Measurements from ENCODE around the gene MRPS18B.
A peak's percentile ranks its signal among the peaks of the same experiment; 100 is the strongest.
"Not testable (repeated sequence)": the region's sequence is repeated elsewhere in the genome, so short reads cannot be mapped to it uniquely, and the experiment has no call there.

The MRPS18B gene

DNA sequence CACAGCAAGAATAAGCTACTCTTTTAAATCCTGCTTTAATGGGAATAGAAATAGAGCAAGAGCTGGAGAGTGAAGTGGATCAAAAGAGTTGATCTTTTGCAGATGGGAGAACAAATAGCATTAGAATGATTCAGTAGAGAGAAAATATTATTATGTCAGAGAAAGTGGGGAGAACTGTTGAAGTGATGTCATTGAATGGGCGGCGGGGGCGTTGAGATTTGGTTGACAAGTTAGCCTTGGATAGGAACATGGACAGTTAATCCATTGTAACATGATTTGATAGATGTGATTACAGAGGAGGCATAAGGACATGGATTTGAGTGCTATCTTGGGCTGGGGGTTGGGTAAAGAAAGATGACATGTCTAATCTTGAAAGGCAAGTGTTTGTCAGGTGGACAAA is 18.2 kb downstream of the MRPS18B start:
- no peak for DNase-seq (ENCODE audit: low read depth in 2 of 3, low spot score in 1 of 3)

DNA sequence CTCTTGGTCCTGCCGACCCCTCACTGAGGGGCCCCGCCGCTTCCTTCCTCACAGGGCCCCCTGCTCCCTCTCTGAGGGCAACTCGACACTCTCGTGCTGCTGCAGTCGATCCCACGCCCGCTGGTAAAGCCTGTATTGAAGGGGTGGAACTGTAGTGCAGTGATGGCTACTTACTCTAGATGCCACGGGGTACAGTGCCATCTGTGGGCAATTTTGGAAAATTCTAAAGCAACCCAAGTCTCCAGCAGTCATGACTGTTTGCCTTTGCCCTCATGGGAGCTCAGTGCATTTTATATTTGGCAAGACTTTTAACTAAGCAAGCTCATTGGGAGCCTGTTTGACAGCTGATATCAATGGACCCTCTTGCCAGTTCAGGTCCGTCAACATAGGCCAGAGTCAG is 22.8 kb downstream of the MRPS18B start:
- DNase-seq (ENCODE audit: low read depth in 2 of 3, low spot score in 1 of 3) = no peak

- DNase-seq (ENCODE audit: low read depth in 2 of 3, low spot score in 1 of 3) = no peak
Measured at GRCh38 chr6:30641048-30641447, 23.4 kb downstream of the MRPS18B start.

DNA sequence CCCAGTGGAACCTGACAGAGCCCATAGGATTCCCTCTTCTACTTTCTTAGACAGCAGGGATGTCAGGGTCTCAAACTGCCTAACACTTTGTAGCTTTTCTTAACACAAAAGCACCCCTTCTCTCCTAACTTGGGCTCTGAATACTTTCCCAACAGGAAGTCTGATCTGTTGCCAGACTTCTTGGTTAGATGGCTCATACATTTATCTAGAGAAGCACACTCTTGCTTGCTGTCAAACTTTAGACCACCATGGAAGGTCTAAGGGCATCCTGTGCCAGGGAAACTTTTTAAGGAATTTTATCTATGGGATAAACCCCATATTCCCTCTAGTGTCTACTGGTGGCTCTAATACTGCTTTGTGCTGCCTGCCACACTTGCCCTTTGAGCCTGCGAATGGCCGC is 26.0 kb downstream of the MRPS18B start:
- DNase-seq (ENCODE audit: low read depth in 2 of 3, low spot score in 1 of 3) = no peak

DNA sequence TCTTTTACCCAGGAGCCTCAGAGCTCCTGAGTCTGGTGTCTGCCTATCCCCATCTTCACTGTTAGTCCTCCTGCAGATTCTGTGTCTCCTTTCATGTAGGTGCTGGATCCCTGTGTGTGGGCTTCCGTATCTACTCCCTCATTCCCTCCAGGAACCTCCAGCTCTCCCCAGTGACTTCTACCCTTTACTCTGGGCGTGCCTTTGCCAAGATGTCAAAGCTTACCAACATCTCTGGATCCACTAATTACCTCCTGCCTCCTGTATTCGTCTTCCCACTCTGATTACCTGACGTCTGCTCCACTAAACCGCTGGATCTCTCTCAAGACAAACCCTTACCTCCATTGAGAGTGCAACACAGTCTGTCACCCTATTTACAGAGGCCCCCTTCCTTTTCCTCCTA is 27.1 kb downstream of the MRPS18B start:
- no peak for DNase-seq (ENCODE audit: low read depth in 2 of 3, low spot score in 1 of 3)

DNA sequence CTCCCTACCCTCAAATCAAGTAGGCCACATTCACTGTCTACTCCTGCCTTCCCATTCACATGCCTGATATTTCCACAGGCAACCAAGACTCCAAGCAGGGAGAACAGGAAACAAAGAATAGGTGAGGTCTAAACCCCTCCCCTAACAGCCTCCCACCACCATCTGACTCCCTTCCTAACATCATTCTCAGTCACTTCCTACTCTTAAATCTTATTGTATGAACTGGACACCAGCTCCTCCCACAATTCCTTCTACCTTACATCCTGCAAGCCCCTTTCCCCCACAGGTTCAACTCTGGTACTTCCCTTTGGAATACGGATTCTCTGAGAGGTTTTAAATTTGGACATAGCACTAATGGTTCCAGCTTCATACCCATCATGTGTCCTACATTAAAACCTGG is 28.3 kb downstream of the MRPS18B start:
- DNase-seq (ENCODE audit: low read depth in 2 of 3, low spot score in 1 of 3) = no peak

DNA sequence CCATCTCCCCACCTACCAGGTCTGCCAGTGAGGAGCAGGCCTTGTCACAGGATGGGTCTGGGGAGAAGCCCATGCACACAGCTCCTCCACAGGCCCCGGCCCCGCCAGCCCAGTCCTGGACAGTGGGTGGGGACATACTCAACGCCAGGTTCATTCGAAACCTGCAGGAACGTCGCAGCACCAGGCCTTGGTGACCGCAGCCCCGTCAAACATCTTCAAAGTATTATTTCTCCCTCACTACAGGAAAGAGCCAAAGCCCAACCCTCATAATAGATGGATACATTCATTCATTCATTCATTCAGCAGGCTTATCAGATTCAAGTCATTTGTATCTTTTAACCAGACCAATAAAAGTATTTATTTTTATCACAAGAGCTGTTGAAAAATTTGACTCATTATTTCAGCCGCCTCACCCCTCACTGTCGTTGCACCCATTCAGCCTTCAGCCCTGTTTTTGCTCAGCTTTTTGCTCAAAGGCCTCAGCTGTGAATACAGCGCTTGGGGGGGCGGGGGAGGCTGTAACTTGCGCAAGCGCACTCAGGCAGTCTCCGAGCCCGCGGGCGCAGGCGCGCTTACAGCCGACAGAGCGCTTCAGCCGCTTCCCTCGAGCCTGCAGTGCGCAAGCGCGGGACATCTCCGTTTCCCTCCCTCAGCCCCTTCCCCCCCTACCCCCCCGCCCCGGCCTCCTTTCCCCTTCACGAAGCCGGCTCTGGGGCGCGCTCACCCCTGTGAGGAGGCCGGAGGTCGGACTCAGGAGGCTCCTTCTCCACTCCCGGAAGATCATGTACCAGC is 29.0 kb downstream of the MRPS18B start, which contains the start of gene C6orf136:
TSS of gene C6orf136 (plus strand) at position 684 of the 792 bp plus-strand sequence. CDS start at position 783, 99 bp downstream.
- DNase-seq (ENCODE audit: low read depth in 2 of 3, low spot score in 1 of 3) = peak; percentile 83 to 91 (median 89)

GRCh38 chr6:30647242-30648116 is 29.8 kb downstream of the MRPS18B start:
- peak; percentile 59 to 76 (median 70) for DNase-seq (ENCODE audit: low read depth in 2 of 3, low spot score in 1 of 3)

DNA sequence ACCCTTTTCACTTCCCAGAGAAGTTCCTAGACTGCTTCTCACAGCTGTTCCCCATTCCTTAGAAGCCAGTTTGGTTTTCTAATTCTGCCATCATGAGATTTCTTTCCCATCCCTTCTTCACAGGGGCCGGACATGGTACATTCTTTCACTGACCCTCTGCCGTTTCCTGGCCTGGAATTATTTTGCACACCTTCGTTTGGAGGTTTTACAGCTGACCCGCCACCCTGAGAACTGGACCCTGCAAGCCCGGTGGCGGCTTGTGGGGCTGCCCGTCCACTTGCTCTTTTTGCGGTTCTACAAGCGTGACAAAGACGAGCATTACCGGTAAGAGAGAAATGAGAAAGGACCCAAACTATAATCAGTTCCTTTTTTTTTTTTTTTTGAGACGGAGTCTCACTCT is 33.5 kb downstream of the MRPS18B start:
- no peak for DNase-seq (ENCODE audit: low read depth in 2 of 3, low spot score in 1 of 3)

DNA sequence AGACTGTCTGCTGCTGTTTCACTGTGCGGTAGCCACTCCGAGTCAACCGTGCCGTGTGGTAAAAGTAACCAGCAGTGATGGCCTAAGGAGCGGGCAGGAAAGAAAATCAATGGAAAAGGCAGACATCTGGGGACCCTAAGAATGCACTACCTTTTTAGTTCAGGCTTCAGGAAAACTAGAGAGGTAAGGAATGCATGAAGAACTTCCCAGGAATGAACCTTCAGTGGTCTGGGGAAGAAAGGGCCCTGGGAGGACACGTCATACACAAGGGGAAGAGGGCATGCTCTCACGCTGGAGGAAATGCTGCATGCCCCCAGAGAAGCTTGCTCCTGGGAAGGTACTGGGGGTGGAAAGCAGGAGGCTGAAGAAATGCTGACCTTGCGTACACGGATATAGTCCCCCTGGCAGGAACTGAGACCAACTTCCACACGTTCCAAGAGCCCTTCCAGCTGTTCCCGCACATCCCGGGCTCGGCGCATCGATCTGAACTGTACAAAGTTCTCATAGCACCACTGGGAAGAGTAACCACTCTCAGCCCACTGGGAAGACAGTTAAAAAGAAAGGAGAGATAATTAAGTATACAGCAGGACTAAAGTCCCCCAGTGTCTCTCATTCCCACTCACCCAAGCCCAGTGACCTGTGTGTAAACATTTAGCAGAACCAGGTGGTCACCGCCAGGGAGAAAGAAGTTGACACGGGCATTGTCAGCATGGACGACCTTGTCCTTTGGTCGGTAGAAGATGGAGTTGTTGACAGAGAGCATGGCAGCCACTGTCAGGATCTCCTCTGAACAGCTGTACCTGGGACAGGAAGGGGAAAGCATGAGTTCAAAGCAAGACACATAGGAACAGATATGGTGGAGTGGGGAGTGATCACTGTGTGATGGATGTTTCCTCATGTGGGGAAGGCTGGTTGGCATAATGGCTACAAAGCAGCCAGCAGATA is 37.4 kb downstream of the MRPS18B start:
- no peak for DNase-seq (ENCODE audit: low read depth in 2 of 3, low spot score in 1 of 3)

DNA sequence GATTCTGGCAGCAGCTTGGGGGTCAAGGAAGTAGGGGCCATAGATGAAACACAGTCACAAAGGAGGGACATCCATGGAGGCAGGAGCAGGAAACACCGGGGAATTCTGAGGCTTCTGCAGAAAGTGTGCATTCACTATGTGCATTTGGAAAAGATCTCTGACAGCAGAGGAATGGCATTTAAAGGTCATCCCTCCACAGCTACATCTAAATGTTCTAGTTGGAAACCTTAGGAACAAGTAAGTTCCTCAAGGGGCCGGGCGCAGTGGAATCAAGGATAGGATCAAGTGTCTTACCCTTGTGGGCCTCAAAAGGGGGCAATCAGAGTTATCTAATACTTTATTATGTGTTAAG is 38.1 kb downstream of the MRPS18B start:
- DNase-seq (ENCODE audit: low read depth in 2 of 3, low spot score in 1 of 3) = no peak

DNA sequence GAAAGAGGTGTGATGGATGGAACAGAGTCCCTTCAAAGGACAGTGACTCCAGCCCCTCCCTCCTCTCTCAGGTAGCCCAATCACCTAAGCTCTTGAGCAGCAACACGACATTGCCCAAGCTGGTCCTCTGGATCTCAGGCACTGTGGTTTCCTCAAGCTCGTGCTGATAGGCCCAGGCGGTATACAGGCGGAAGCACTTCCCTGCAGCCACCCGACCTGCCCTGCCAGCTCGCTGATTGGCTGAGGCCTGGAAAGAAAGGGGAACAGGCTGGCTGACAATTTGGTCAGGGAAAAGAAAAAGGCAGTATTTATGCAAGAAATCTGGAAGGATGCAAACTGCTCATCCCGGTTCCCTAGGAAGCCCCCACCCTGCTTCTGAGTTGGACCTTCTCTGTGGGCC is 38.9 kb downstream of the MRPS18B start:
- no peak for DNase-seq (ENCODE audit: low read depth in 2 of 3, low spot score in 1 of 3)

DNA sequence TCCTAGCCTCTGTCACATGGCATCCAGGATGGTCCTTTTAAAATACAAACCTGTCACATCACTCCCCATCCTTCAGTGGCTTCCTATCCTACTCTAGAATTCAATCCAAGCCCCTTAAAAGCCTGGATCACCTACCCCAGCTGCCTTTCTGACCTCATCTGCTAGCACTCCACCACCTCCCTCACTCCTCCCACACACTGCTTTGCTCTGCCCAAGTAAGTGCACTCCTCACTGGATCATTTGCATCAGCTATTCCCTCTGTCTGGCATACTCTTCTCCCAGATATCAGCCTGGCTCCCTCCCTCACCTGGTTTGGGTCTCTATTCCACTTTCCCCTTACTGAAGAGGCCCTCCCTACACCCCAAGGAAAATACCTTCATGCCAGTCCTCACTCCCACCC is 39.8 kb downstream of the MRPS18B start:
- DNase-seq (ENCODE audit: low read depth in 2 of 3, low spot score in 1 of 3) = no peak

DNA sequence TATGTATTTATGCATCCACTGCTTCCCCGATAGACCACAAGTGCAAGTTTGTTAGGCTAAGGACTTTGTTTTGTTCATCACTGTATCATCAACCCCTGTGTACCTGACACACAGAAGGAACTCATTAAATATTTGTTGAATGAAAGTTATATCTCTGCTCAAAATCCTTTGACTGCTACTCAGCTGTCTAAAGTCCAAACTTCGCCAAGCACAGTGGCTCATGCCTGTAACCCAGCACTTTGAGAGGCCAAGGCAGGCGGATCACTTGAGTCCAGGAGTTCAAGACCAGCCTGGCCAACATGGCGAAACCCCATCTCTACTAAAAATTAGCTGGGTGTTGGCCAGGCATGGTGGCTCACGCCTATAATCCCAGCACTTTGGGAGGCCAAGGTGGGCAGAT is 40.3 kb downstream of the MRPS18B start:
- not testable (repeated sequence) for DNase-seq (ENCODE audit: low read depth in 2 of 3, low spot score in 1 of 3)

GRCh38 chr6:30664994-30665767 is 47.5 kb downstream of the MRPS18B start:
- no peak for DNase-seq (ENCODE audit: low read depth in 2 of 3, low spot score in 1 of 3)

- DNase-seq (ENCODE audit: low read depth in 2 of 3, low spot score in 1 of 3) = not testable (repeated sequence)
Measured at GRCh38 chr6:30666300-30666699, 48.7 kb downstream of the MRPS18B start.

DNA sequence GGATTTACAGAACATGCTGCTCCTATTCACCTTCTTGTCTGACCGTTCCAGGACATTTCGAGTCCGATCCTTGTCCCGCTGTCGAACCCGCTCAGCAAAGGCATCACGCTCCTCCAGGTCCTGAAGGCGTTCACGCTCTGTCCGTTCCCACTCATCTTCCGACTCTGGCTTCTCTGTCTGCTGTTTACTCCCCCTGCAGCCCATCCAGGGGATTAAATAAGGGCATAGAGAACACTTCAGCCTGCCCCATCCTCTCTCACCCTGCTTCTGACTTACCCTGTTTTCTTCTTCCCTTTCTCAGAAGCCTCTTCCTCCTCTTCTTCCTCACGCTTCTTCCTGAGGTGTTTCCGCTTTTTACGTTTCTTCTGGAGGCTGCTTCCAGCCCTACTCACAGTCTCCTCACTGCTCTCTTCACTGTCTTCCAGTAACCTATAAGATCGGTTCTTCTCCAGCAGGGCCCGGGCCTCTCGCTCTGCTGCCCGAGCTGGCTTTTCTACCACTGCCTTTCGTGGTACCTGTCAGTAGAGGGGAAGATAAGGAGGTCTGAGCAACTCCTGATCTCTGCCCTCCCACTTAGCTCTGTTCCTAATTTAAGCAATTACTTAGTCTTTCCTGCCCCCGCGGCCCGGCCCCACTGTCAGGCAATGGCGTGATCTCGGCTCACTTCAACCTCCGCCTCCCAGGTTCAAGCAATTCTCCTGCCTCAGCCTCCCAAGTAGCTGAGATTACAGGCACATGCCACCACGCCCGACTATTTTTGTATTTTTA is 53.3 kb downstream of the MRPS18B start:
- DNase-seq (ENCODE audit: low read depth in 2 of 3, low spot score in 1 of 3) = no peak

GRCh38 chr6:30672445-30673253 is 55.0 kb downstream of the MRPS18B start, which contains the start of gene DHX16:
DHX16 (minus strand) TSS chr6:30673006; CDS start chr6:30672841, 165 bp downstream.
- peak; percentile 82 to 93 (median 86) for DNase-seq (ENCODE audit: low read depth in 2 of 3, low spot score in 1 of 3)
